ENCODE results near the gene CARD11.

GRCh38 chr7:2905500-2905899 lies 138.2 kb downstream of the CARD11 start:
- TF ChIP-seq POLR2A (IDR thresholded peaks at IDR 0.05): no peak
- TF ChIP-seq, protein P1, sequence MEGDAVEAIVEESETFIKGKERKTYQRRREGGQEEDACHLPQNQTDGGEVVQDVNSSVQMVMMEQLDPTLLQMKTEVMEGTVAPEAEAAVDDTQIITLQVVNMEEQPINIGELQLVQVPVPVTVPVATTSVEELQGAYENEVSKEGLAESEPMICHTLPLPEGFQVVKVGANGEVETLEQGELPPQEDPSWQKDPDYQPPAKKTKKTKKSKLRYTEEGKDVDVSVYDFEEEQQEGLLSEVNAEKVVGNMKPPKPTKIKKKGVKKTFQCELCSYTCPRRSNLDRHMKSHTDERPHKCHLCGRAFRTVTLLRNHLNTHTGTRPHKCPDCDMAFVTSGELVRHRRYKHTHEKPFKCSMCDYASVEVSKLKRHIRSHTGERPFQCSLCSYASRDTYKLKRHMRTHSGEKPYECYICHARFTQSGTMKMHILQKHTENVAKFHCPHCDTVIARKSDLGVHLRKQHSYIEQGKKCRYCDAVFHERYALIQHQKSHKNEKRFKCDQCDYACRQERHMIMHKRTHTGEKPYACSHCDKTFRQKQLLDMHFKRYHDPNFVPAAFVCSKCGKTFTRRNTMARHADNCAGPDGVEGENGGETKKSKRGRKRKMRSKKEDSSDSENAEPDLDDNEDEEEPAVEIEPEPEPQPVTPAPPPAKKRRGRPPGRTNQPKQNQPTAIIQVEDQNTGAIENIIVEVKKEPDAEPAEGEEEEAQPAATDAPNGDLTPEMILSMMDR (IDR thresholded peaks at IDR 0.05): no peak

Measured in heart left ventricle (tissue), 13 donors.